Kidney glomerular epithelial cell (primary cell): Measurements from ENCODE around the gene SIGLEC8.
"Not testable (repeated sequence)": the region's sequence is repeated elsewhere in the genome, so short reads cannot be mapped to it uniquely, and the experiment has no call there.

Experiments
- DNase-seq: peaks from one replicate; lab custom pipeline; 2025; lab: John Stamatoyannopoulos, UW

SIGLEC8 gene

GRCh38 chr19:51458051-51458645 lies at the start of gene SIGLEC8:
Gene SIGLEC8, minus strand, starts transcription at chr19:51458454. Its CDS starts 67 bp downstream, at chr19:51458387.
- DNase-seq: no peak

- DNase-seq: no peak
These were observed 49.4 kb upstream of the SIGLEC8 start for GRCh38 chr19:51507640-51508058.

DNA sequence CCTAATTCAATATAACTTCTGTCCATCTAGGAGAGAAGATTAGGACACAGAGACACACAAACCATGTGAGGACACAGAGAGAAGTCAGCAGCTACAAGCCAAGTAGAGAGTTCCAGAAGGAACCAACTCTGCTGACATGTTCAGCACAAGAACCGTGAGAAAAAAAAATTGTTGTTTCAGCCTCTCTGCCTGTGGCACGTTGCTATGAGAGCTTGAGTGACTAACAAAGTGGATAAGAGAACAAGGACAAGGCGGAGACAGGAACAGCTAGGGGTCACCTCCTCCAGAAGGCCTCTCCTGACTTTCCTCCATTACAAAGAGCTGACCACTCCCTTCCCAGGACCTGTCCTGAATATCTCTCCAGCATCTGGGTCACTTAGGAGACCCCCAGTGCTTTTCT lies 48.9 kb upstream of the SIGLEC8 start:
- no peak for DNase-seq

DNA sequence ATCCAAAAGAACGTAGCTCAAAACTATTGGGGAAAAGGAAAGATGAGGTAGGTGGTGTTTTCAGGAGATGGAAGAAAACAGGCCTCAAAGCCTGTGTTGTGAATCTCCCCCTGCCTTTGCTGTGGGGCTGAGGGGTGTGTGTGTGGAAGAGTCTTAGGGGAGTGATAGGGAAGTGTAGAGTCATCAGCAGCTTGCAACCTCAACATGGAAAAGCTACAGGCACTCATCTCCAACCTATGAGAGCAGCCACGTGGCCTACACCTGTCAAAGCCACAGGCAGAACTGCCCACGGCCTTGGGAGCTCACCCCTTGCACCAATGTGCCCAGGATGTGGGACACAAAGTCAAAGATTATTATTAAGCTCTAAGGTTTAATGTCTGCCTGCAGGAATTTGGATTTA lies 47.6 kb upstream of the SIGLEC8 start:
- DNase-seq: no peak

DNA sequence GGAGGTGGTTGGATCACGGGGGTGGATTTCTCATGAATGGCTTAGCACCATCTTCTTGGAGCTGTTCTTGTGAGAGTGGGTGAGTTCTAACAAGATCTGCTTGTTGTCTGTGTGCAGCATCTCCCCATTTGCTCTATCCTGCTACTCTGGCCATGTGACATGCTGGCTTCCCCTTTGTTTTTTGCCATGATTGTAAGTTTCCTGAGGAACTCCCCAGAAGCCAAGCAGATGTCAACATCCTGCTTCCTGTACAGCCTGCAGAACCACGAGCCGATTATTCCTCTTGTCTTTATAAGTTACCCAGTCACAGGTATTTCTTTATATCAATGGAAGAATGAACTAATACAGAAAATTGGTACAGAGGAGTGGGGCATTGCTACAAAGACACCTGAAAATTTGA lies 45.6 kb upstream of the SIGLEC8 start:
- DNase-seq: no peak

GRCh38 chr19:51503286-51503817 lies 45.1 kb upstream of the SIGLEC8 start:
- no peak for DNase-seq

DNA sequence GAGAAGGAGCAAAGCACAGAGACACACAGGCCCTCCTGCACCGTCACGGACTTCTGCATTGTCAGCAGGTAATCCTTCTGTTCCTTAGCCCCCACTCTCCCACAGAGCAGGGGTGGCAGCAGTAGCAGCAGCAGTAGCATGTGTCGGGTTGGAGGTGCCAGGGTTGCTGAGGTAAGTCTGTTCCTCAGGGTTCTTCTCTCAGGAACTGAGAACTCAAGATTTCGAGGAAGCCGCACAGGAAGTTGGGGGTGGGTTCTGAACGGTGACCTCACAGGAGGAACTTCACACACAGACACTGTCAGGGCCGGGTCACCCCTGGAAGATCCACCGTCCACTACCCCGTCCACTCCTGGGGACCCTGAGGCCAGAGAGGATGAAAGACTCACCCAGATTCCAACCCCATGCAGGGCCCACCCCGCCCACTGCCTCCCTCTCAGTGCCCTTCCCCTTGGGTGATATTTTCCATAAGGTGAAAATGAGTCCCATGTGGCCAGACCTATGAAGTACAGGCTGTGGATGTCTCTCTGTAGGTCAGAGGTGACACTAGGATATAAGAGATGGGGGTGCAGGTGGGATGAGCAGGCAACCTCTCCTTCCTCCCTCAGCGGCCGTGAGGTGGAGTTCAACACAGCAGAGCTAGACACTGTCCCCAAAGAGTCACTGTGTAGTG lies 43.5 kb upstream of the SIGLEC8 start, which contains the start of gene SIGLEC12:
Gene SIGLEC12, minus strand, starts transcription at position 207 of the 670 bp plus-strand sequence. Its CDS starts 67 bp downstream, at position 140.
- no peak for DNase-seq

DNA sequence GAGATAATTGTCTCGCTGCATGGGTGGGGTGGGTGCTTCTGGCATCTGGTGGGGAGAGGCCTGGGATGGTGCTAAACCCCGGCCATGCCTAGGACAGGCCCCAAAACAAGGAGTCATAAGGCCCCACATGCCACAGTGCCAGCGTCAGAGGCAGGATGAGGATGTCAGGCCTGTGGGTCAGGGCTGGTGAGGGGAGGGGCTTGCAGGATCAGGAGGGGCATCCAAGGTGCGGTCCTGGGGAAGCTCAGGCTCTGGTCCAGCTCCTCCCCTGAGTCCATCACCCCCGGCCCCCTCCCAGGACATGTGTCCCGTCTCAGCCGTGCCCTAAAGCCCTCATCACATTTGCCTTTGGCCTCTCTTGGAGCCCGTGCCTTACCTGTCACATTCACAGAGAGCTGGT lies 42.7 kb upstream of the SIGLEC8 start:
- not testable (repeated sequence) for DNase-seq

GRCh38 chr19:51497666-51498065 lies 39.4 kb upstream of the SIGLEC8 start:
- no peak for DNase-seq

- DNase-seq: no peak
These were observed 35.5 kb upstream of the SIGLEC8 start for GRCh38 chr19:51493776-51494175.

DNA sequence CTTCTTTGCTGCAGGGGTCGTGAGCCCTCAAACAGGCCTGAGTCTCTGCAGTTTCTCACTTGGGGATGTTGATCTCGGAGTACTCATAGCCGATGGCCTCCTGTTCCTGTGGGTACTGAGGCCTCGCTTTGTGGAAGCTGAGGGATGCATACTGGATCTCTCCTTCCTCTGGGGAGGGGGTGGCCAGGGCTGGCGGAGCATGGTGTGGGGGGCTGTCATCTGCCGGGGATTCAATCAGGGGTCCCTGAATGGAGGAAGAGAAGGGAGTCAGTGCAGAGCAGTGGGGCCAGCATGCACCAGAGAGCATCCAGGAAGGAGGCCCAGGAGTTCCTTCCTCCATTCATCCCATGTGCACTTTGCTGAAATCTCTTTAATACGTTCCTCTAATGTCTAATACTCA lies 33.3 kb upstream of the SIGLEC8 start:
- no peak for DNase-seq

DNA sequence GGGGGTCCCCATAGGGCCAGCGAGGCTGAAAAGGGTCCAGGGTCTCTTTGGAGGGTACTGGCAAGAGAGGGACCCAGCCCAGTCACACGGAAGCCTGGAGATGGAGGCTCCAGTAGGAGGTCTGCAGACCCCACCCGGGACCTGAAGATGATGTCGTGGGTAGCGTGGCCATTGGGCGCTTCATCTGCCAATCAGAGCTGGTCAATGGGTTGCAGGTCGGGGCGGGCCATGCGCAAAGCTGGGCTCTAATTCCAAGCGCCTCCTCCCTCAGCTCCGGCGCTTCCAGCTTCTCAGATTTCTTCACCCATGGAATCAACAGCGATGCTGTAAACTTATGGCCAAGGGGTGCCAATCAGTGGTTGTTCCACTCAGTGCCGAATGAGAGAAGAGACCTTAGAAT lies 32.4 kb upstream of the SIGLEC8 start:
- no peak for DNase-seq

DNA sequence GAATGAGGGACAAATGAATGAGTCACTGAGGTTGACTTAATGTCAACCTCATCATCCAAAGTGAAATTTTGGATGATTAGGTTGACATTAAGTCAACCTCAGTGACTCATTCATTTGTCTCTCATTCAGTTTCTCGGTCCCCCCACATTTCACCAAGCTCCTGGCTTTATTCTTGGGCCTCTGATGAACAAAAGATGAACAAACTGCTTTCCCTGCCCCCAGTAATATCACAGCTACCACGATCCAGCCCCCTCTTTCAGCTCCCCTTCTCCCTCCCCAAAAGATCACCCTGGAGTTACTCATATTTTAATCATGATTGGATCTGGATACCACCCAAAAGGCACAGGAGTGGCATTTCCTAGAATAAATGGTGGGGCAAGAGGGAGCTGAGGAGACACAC lies 30.9 kb upstream of the SIGLEC8 start:
- no peak for DNase-seq

- DNase-seq: no peak
These were observed 30.2 kb upstream of the SIGLEC8 start for GRCh38 chr19:51488491-51488890.

DNA sequence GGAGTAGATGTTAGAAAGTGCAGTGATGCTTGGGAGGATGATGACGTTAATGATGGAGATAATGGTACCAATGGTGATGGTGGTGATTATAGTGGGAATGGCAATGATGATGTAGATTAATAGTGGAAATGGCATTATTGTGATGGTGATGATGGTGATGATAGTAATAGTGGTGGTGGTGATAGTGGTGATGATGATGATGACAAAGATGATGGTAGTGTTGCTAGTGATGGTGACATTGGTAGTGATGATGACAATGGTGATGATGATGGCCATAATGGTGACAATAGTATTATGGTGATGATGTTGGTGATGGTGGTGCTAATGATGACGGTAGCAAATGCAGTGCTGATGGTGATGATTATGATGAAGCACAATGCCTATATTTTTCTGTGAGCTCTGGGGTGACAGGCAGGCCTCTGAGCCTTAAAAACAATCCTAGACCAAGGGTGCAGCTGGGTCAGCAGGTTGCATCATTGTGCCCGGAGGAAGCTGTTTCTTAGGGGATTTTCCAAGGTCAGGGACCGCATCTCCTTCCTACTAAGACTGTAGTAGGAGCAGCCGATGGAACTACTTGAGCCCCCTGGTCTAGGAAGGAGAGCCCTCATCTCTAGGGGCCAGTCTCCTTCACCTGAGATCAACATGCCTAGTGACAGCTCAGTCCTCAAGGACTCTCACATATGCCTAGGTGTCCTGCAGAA lies 27.9 kb upstream of the SIGLEC8 start:
- no peak for DNase-seq

GRCh38 chr19:51480590-51480989 lies 22.3 kb upstream of the SIGLEC8 start:
- DNase-seq: no peak

DNA sequence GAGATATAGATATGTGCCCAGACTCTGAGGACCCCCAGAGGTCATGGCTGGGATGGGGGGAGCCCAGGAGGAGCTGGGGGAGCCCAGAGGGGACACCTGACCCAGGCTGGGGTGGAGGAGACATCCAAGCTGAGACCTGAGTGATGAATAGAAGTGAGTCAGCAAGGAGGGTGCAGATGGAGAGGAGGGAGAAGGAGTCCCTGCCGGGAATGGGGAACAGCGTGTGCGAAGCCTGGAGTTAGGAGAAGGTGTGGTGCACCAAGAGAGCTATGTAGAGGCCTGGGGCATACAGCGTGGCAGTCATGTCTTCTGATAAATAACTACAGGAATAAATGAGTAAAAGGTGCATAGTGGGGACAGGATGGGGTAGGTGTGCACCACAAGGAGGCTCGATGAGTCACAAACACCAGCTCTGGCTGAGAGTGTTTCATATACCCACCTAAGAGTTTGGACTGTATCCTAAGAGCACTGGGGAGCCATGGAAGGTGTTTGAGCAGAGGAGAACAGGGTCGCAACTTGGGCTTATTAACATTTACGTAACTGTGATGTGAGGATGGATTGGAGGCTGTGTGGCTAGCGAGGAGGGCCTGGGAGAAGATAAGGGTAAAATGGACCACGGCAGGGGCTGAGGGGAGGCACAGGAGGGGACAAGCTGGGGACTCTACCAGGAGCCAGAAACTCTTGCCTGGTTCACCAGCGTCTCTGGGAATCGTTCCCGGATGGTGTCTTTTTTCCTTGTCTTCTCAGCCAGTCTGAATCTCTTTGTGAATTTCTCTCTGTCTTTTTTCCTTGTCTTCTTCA lies 21.5 kb upstream of the SIGLEC8 start:
- no peak for DNase-seq

GRCh38 chr19:51478381-51479234 lies 20.4 kb upstream of the SIGLEC8 start, which contains the start of gene CEACAM18:
Gene CEACAM18, plus strand, starts transcription at chr19:51478539.
- DNase-seq: no peak

DNA sequence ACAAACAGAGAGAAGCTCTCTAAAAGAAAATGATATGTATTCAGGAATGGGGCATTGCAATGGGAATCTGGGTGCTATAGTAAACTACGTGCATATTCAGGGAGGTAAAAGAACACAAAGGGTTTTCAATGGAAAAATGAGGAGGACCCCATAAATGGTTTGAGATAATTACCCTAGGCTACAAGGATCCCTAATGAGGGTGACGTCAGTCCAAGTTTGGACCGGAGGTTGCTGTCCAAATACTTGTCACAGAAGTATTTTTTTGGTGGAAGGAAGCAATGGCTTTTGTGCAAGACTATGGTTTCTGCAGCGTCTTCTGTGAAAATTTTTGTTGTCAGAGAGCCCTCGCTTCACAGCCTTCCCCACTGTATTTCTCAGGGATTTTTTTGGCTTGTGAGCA lies 19.1 kb upstream of the SIGLEC8 start:
- no peak for DNase-seq

GRCh38 chr19:51476164-51476563 lies 17.9 kb upstream of the SIGLEC8 start:
- DNase-seq: no peak
